GM20000 (cell line): ENCODE results near the gene HP.

ENCODE experiments used
- DNase-seq: peaks from one replicate; pipeline ENCODE4 v3.0.0; 2012; ENCODE audit warnings: low spot score
- CTCF ChIP-seq: IDR thresholded peaks from 2 replicates; pipeline ENCODE4 v1.5.1; 2012; ENCODE audit warnings: mild to moderate bottlenecking, control low read depth; ENCODE audit errors: extremely low read depth, missing control alignments

Gene HP

GRCh38 chr16:72098936-72099335, 44.6 kb downstream of the HP start:
- TF ChIP-seq CTCF, result no peak
- DNase-seq, result no peak

- TF ChIP-seq CTCF, result peak; percentile 33
- peak; percentile 68 for DNase-seq
Observed at GRCh38 chr16:72099377-72099818, 45.1 kb downstream of the HP start.

GRCh38 chr16:72101195-72101594, 46.9 kb downstream of the HP start:
- DNase-seq, result no peak
- no peak for TF ChIP-seq CTCF

- TF ChIP-seq CTCF, result no peak
- DNase-seq, result no peak
Observed at GRCh38 chr16:72104905-72105304, 50.6 kb downstream of the HP start.

DNA sequence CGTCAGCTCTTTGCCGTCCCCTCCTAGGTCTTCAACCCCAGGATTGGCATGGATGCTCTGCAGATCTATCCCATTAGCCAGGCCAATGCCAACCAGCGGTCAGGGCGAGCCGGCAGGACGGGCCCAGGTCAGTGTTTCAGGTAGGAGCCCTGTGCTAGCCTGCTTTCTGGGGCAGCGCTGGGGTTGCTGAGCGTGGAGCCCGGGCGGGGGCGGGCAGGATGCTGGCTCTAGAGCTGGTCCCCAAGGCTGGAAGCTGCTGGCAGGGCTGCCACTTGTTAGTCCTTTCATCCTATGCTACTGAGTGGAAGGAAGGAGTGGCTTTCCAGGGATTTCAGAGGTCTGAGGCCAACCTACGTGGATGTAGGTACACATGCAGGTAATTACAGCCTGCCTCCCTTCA, 51.7 kb downstream of the HP start:
- no peak for DNase-seq
- no peak for TF ChIP-seq CTCF

DNA sequence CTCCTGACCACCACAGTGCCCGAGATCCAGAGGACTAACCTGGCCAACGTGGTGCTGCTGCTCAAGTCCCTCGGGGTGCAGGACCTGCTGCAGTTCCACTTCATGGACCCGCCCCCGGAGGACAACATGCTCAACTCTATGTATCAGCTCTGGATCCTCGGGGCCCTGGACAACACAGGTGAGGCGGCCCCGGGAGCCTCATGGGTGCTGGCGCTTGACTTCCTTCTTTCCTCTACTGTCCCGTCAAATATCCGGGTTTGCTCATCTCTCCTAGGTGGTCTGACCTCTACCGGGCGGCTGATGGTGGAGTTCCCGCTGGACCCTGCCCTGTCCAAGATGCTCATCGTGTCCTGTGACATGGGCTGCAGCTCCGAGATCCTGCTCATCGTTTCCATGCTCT, 53.1 kb downstream of the HP start:
- TF ChIP-seq CTCF, result no peak
- DNase-seq, result no peak

DNA sequence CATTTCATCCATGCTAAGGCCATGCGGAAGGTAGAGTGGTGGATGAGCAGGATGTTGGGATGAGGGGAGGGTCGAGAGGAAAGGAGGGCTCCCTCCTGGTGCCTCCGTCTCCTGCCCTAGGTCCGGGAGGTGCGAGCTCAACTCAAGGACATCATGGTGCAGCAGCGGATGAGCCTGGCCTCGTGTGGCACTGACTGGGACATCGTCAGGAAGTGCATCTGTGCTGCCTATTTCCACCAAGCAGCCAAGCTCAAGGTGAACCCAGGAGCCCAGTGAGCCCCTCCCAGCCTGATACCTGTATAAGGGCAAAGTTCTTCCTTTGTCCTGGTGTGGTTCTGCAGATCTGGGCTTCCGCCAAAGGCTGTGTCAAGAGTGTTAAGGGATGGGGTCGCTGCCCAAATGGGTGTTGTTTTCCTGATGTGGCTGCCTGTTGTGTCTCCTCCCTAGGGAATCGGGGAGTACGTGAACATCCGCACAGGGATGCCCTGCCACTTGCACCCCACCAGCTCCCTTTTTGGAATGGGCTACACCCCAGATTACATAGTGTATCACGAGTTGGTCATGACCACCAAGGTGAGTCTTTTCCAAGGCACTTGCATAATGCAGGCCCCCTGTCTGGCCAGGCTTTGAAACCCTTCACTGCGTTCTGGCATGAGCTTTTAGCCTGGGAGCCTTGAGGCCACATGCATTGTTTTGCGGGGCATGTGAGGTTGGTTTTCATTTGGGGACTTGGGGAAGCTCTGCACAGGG, 54.2 kb downstream of the HP start:
- TF ChIP-seq CTCF, result no peak
- DNase-seq, result no peak
